GM19035 (cell line): ENCODE results near the gene TMEM266.

ENCODE experiments used
- ATAC-seq: cut with Tn5 transposase; IDR thresholded peaks from one replicate; pipeline ENCODE4 v1.9.1; 2021; ENCODE audit not compliant: unreplicated experiment

Gene TMEM266

GRCh38 chr15:76199106-76200082 lies 139.6 kb downstream of the TMEM266 start:
- no peak for ATAC-seq

- no peak for ATAC-seq
These were observed 140.3 kb downstream of the TMEM266 start for GRCh38 chr15:76200083-76200465.

DNA sequence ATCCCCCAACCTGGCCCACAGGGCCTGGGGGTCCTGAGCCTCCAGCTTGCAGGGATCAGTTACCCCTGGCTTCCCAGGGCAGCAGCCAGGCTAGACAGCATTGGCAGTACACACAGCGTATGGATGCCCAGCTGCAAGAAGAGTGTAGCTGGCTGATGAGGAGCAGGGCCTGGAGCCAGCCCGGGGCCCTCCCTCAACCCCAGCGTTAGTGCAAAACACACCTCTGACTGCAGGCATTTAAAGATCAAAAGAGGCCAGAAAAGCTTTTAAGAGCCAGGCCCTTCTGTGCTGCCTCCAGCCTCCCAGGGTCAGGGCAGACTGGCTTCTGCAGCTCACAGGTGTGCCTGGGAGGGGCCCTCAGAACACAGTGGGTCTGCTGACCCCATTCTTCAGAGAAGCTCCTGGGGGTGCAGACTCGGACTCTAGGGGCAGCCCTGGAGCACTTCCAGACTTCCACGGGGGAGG lies 140.9 kb downstream of the TMEM266 start:
- ATAC-seq: no peak

GRCh38 chr15:76201536-76202255 lies 141.9 kb downstream of the TMEM266 start:
- ATAC-seq: no peak

DNA sequence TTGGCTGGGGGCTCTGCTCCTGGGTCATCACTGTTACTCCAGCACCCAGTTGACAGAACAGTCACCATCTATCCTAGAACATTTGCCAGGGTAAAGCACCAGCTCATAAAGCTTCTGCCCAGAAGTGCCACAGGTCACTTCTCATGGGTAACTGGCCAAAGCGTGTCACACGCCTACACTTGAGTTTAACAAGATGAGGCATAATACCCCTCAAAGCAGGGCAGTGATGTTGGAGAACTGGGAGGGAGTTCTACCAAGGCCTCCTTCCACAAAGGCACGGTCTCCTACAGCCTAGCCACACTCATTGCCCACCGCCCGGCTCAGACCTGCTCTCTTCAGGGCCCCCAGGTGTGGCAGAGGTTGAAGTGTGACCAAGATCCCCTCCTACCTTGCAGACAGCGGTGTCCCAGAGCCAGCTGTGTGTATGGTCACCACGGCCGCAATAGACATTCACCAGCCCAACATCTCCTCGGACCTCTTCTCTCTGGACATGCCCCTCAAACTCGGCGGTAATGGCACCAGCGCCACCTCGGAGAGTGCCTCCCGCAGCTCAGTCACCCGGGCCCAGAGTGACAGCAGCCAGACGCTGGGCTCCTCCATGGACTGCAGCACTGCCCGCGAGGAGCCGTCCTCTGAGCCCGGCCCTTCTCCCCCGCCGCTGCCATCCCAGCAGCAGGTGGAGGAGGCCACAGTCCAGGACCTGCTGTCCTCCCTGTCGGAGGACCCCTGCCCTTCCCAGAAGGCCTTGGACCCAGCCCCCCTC lies 143.7 kb downstream of the TMEM266 start:
- ATAC-seq: no peak

GRCh38 chr15:76204109-76204845 lies 144.5 kb downstream of the TMEM266 start:
- ATAC-seq: no peak

- no peak for ATAC-seq
These were observed 145.2 kb downstream of the TMEM266 start for GRCh38 chr15:76204916-76205460.

DNA sequence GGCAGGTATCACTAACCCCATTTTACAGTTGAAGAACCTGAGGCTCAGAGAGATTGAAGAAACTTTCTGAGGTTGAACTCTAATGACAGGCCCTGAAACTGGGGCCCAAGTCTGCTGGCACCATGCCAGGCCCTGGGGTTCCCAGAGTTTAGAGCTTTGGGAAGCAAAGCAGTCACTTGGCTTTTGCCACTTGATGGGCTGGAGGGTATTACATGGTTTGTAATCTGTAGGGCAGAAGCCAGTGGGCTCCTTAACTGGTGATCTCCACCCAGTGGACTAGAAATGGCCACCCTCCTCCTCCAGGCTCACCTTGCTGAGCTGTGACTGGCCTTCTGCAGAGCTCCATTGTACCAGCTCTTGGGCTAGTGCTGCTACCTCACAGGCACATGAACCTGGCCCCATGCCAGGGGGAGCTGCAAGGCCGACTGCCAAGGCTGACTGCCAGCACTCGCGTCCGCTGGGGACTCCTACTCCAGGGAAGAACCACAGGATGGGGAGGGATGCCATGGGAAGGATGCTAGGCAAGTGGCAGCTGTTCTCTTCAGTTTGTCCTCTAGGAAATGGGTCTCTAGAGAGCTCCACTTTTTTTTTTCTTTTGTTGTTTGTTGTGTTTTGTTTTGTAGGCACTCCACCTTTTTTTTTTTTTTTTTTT lies 146.7 kb downstream of the TMEM266 start:
- no peak for ATAC-seq

DNA sequence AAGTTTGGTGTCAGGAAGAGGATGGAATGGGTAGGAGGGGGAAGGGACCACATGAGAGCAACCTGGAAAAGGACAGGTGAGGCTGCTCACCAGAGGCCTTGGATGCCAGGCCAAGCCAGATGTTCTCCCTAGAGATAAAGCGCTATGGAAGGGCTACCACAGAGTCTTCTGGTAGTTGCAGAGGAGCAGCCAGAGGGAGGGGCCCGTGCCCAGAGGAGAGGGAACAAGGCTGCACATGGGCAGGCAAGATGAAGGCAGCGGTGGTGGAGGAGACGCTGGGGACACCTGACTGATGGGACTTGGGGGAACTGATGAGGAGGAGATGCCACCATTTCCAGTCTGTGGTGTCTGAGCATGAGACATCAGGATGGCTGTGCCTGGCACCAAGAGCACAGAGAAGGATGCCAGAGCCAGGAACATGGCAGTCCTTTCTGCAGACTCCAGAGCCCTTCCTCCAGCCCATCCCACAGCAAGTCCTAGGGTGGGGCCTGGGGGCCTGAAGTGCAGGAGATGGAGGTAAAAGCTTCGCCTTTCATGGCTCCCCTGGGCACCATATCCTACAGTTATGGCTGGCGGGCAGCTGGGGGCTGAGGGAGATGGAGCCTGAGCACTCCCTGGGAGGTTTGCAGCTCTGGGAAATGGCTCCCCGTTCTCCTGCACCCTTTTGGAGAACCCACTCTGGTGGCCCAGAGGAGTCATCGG lies 148.4 kb downstream of the TMEM266 start:
- ATAC-seq: no peak

DNA sequence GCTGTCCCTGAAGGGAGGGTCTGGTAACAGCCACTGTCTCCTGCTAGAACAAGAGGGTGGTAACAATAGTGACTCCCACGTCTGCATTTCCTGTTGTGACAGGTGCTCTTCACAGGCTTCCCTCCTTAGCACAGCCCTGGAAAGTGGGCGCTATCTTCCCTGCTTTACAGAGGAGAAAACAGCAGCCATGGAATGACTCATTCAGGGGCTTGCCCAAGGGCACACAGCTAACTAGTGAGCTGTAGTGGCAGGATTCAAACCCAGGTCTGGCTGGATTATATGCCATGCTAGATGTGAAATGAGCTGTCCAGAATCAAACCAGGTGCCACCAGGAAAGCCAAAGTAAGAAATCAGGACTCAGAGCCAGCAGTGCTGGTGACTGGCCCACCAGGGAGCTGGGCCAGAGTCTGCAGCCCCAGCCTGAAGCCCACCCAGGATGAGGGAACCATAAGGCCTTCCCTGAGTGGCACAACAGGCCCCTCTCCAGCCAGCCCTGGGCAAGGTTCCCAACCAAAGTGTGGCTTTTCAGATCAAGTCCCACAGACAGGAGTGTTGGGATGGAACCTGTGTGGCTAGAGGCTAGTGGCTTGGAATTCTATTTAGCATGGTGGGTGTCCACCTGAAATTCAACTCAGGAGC lies 149.1 kb downstream of the TMEM266 start:
- no peak for ATAC-seq

- ATAC-seq: no peak
These were observed 149.7 kb downstream of the TMEM266 start for GRCh38 chr15:76209523-76209922.

GRCh38 chr15:76209942-76210341 lies 150.2 kb downstream of the TMEM266 start:
- no peak for ATAC-seq

GRCh38 chr15:76215634-76216033 lies 155.8 kb downstream of the TMEM266 start:
- no peak for ATAC-seq

GRCh38 chr15:76217029-76217881 lies 157.5 kb downstream of the TMEM266 start:
- no peak for ATAC-seq

DNA sequence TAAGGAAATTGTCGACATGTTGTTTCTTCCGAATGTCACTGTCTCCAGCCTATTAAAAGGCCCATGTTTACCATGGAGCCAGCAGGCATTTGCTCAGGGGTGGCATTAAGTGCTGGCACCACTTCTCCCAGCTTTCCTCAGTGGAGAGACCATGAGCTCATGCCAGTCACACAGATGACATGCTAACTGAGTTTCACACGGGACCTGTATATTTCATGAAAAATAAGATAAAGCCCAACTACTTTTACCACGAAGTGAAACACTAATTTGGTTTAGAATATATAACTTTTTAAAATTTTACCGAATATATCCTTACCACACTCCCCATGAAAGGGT lies 158.1 kb downstream of the TMEM266 start:
- ATAC-seq: no peak

DNA sequence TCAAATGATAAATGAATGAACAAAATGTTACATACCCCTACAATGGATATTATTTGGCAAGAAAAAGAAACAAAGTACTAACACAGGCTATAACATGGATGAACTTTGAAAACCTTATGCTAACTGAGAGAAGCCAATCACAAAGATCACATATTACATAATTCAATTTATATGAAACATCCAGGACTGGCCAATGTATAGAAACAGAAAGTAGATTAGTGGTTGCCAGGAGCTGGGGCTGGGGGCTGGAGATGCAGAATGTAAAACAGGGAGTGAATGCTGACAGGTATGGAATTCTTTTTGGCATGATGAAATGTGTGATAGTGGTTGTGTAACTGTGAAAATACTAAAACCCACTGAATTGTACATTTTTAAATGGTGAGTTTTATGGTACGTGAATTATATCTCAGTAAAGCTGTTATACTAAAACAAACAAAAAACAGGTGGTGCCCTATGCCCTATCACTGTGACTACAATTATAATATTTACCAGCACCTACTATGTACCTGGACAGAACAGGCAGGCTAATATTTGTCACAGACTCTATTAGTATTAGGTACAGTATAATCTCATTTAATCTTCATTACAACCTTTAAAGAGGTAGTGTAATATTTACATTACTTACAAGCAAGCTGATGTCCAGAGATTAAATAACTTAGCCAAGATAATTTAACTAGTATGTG lies 161.4 kb downstream of the TMEM266 start:
- ATAC-seq: no peak

GRCh38 chr15:76222159-76222558 lies 162.4 kb downstream of the TMEM266 start:
- no peak for ATAC-seq
